K562 (cell line): Measurements from ENCODE around the gene ZNF154.

ENCODE experiments used
- NFXL1 ChIP-seq: fragments of 450-650 bp; formaldehyde crosslinking; IDR thresholded peaks from 2 replicates; pipeline ENCODE4 v1.4.0; 2021; ENCODE audit warnings: mild to moderate bottlenecking
- SP1 ChIP-seq: sonication (generic); formaldehyde crosslinking; IDR thresholded peaks from 2 replicates; pipeline ENCODE4 v1.8.1; 2022; ENCODE audit warnings: mild to moderate bottlenecking, missing genetic modification reagents

DNA sequence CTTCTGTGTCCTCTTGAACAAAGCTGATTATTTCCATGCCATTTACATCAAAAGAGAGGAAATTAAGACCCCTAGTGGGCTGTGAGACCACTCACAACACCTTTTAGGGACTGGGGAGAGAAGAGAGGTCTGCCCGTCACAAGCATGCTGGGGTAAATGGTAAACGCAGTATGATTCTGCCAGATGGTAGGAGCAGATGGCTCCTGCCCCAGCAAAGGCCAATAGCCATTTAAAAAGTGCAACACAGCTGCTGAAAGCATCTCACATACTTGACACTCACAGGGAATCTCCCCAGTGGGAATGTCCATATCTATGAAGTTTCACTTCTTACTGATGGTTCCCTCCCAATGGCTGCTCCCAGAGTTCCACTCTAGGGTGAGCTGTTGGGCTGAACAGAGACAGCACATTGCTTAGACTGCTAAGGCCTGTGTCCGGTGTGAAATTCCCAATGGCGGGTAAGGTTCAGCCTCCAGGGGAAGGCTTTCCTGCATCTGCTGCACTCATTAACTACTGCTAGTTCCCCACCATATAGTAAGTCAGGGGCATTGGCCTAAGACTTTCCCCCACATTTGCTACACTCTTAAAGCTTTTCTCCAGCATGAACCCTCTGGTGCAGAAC is 11.0 kb upstream of the ZNF154 start:
- TF ChIP-seq NFXL1 (CRISPR knock-in tag) (no peak), SP1 (CRISPR knock-in tag) (no peak)
